Measurements from ENCODE around the gene LIG3.
"Not testable (repeated sequence)": the region's sequence is repeated elsewhere in the genome, so short reads cannot be mapped to it uniquely, and the experiment has no call there.

Gene LIG3

DNA sequence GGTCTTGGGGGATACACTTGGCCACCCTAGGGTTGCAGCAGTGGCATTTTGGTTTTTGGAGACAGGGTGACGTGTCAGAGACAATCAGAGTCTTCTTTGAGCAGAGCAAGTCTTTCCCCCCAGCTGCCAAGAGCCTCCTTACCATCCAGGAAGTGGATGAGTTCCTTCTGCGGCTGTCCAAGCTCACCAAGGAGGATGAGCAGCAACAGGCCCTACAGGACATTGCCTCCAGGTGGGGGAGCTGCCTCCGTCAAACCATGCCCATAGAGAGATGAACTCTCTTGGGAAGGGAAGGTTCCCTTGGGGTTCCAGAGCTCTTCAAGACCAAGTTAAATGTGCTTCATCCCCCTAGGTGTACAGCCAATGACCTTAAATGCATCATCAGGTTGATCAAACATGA lies 11.3 kb downstream of the LIG3 start:
- peaks cover 4% of the 10 kb centered on the region for H3K4me1 Mint-ChIP-seq
- peak overlapping the region; percentile 74 for H3K27ac Mint-ChIP-seq
- no peaks in the 10 kb centered on the region for H3K27me3 Mint-ChIP-seq
- H3K4me3 Mint-ChIP-seq = no peak overlapping the region
- H3K9me3 Mint-ChIP-seq = no peaks in the 10 kb centered on the region
- peaks cover 12% of the 10 kb centered on the region for H3K36me3 Mint-ChIP-seq

DNA sequence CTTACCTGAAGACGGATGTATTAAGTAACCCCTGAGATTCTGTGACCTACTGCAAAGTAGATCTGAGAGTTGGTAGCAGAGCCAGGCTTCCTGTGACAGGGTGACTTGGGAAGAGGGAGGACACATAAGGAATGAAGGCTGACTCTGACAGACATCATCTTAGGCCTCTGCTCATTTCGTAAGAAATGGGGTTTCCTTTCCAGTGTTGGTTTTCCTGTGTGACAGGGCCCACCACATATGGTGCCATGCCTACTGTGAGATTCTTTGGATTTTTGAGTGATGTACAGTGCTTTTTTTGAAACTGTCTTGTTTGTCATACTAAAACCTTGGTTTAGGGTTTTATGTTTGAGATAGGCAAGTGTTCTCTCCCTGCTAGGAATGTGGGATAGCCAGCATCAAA lies 12.7 kb downstream of the LIG3 start:
- H3K4me3 Mint-ChIP-seq = no peak overlapping the region
- H3K27me3 Mint-ChIP-seq = no peaks in the 10 kb centered on the region
- H3K4me1 Mint-ChIP-seq = peaks cover 5% of the 10 kb centered on the region
- peaks cover 12% of the 10 kb centered on the region for H3K36me3 Mint-ChIP-seq
- H3K9me3 Mint-ChIP-seq = no peaks in the 10 kb centered on the region
- H3K27ac Mint-ChIP-seq = no peak overlapping the region

DNA sequence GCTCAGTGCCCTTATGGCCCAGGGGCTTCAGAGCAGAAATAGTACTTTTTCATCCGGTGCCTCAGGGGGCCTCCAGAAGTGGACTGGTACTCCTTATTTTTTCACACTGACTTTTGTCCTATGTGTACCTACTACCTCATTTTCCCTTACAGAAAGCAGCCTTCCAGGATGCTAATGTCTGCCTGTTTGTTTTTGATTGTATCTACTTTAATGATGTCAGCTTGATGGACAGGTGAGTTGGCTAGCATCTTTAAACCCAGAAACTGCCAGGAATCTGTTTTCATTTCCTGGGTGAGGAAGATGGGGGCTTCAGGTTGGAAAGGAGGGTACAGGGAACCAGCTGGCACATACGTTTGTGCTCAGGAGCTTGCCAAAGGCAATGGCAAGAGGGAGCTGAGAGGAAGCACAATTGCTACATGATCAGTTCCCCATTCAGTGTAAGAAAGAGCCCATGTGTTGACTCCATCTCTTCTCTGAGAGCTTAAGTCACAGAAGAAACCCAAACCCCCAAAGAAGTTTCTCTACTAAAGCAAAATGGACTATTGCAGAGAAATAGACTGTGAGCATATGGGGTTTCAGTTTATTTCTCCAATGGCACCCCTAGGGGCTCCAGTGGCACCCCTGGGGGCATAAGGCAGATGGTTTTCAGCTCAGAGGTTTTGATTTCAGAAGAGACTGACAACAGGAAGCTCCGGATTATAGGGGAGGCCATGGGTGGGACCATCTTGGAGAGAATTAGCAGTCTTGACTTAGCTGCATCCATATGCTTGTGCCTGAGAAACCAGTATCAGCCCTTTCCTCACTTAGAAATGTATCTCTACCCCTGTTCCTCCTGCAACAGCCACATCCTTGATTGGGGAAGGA lies 16.3 kb downstream of the LIG3 start:
- Mint-ChIP-seq H3K9me3 (no peaks in the 10 kb centered on the region), H3K27me3 (no peaks in the 10 kb centered on the region), H3K4me1 (peaks cover 5% of the 10 kb centered on the region), H3K4me3 (no peak overlapping the region), H3K36me3 (peaks cover 5% of the 10 kb centered on the region), H3K27ac (no peak overlapping the region)

DNA sequence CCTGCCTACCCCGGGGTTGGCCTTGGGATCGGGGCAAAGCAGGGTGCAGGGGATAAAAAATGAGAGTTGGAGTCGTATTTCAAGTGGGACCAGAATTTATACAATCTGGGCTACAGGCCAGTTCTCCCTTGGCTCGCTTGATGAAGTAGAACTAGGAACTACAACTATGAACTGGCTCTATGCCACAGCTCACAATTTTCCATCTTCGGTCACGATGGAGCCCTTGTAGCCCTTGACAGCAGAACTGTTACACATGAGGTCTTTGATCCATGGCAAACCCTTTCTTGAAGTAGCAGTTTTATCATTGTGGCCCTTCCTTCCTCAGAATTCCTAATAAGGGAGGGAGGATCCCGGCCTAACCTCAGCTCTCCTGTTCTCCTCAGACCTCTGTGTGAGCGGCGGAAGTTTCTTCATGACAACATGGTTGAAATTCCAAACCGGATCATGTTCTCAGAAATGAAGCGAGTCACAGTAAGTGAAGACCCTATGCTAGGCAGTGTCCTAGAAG lies 17.1 kb downstream of the LIG3 start:
- H3K9me3 Mint-ChIP-seq = no peaks in the 10 kb centered on the region
- H3K4me1 Mint-ChIP-seq = peaks cover 5% of the 10 kb centered on the region
- no peak overlapping the region for H3K4me3 Mint-ChIP-seq
- H3K27ac Mint-ChIP-seq = no peak overlapping the region
- no peaks in the 10 kb centered on the region for H3K27me3 Mint-ChIP-seq
- H3K36me3 Mint-ChIP-seq = peaks cover 6% of the 10 kb centered on the region

DNA sequence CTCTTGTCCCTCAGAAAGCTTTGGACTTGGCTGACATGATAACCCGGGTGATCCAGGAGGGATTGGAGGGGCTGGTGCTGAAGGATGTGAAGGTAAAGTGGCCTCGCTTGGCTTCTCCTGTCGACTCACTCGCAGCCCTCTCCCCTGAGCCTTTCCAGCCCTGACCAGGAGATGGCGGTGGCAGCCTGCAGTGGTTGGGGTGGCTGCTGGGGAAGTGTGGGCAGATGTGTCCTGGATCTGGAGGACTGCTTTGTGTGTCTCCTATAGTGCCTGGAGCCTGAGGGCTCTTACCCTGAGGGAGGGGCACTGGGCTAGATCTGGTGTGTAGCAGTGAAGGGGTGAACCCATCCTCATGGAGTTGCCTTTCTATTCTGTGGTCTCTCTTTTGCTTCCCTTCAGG lies 17.9 kb downstream of the LIG3 start:
- no peaks in the 10 kb centered on the region for H3K27me3 Mint-ChIP-seq
- peaks cover 5% of the 10 kb centered on the region for H3K36me3 Mint-ChIP-seq
- H3K4me3 Mint-ChIP-seq = no peak overlapping the region
- H3K9me3 Mint-ChIP-seq = no peaks in the 10 kb centered on the region
- peak overlapping the region; percentile 77 for H3K27ac Mint-ChIP-seq
- peaks cover 5% of the 10 kb centered on the region for H3K4me1 Mint-ChIP-seq

DNA sequence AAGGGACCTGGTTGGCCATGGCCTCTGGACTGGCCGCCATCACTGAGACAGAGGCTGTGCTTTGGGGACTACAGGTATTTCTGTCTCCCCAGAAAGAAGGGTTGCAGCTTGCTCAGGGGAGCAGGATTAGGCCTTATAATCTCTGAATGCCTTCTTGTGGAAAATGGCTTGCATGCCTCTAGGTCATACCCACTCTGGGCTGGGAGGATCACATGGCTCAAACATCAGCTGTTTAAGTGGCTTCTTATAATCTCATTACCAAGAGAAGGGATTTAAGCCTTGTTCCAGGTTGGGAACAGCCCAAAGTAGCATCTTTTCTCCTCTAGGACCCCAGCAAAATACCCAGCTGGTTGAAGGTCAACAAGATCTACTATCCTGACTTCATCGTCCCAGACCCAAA lies 19.1 kb downstream of the LIG3 start:
- H3K27me3 Mint-ChIP-seq = no peaks in the 10 kb centered on the region
- no peak overlapping the region for H3K27ac Mint-ChIP-seq
- H3K36me3 Mint-ChIP-seq = peaks cover 5% of the 10 kb centered on the region
- no peak overlapping the region for H3K4me3 Mint-ChIP-seq
- peaks cover 5% of the 10 kb centered on the region for H3K4me1 Mint-ChIP-seq
- H3K9me3 Mint-ChIP-seq = no peaks in the 10 kb centered on the region

DNA sequence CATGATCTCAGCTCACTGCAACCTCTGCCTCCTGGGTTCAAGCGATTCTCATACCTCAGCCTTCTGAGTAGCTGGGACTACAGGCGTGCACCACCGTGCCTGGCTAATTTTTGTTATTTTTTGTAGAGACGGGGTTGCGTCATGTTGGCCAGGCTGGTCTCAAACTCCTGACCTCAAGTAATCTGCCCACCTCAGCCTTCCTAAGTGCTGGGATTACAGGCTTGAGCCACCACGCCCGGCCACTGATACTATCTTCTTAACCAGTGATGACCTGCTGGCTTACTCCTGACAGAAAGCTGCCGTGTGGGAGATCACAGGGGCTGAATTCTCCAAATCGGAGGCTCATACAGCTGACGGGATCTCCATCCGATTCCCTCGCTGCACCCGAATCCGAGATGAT lies 20.7 kb downstream of the LIG3 start:
- not testable (repeated sequence) for H3K4me3 Mint-ChIP-seq, H3K4me1 Mint-ChIP-seq, H3K36me3 Mint-ChIP-seq, H3K27ac Mint-ChIP-seq, H3K9me3 Mint-ChIP-seq, H3K27me3 Mint-ChIP-seq

DNA sequence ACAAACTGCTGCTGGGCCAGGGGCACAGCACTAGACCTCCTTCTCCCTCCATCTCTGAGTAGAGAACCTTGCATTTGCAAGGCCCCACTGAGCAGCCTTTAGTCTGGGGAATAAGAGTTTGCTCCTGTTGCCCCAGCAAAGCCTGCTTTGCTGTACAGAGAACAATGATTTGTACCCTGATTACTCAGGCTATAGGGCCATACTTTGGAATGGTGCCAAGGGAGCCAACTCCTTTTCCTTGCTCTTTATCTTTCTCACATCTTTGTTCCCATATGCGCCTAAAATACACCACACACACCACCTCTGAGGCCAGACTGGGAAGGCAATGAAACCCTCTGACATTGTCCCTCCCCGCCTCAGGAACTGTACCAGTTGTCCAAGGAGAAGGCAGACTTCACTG lies 21.2 kb downstream of the LIG3 start:
- no peak overlapping the region for H3K27ac Mint-ChIP-seq

DNA sequence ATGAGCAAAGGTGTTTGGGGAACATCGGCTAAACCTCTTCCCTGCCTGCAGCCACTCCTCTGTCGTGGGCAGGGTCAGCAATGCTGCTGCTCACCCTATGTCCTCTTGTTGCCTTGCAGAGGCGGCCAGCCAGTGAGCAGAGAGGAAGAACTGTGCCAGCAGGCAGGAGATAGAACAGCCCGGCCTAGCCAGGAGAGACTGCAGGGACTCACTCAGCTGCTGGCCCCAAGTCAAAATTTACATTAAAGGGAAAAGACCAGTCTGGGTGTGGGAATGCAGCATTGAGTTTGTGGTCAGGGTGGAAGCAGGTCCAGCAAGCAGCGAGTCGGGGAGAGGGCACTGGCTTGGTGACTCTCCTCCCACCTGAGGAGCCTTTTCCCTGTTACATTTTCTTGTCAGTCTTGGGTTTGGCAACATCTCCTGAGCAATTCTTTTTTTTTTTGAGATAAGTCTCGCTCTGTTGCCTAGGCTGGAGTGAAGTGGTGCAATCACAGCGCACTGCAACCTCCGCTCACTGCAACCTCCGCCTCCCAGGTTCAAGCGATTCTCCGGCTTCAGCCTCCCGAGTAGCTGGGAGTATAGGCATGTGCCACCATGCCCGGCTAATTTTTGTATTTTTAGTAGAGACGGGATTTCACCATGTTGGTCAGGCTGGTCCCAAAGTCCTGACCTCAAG lies 22.7 kb downstream of the LIG3 start:
- no peak overlapping the region for H3K27ac Mint-ChIP-seq
- peaks cover 8% of the 10 kb centered on the region for H3K4me1 Mint-ChIP-seq
- no peaks in the 10 kb centered on the region for H3K27me3 Mint-ChIP-seq
- no peaks in the 10 kb centered on the region for H3K9me3 Mint-ChIP-seq
- H3K4me3 Mint-ChIP-seq = no peak overlapping the region
- peaks cover 9% of the 10 kb centered on the region for H3K36me3 Mint-ChIP-seq

More for the DNA sequence above, 21.2 kb downstream of the LIG3 start:
- no peaks in the 10 kb centered on the region for H3K9me3 Mint-ChIP-seq
- H3K27me3 Mint-ChIP-seq = no peaks in the 10 kb centered on the region
- peaks cover 5% of the 10 kb centered on the region for H3K36me3 Mint-ChIP-seq
- no peak overlapping the region for H3K4me3 Mint-ChIP-seq
- H3K4me1 Mint-ChIP-seq = peaks cover 5% of the 10 kb centered on the region

DNA sequence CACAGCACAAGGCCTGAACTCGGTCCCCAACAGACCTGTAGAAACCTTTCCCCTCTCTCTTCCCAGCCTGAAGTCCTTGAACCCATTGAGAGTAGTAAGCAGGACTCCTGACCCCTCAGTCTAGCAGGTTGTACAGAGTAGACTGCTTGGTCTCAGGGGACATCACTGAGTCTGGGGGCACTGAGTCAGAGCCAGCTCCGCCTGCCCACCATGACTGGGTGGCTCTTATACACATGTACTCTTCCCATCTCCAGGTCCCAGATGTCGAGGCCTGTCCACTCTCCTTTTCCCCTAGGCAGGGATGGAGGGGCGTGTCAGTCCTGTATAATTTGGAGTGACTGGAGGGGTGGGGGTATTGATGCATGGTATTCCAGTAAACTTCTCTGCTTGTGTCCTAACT lies 23.5 kb downstream of the LIG3 start:
- Mint-ChIP-seq H3K9me3 (no peaks in the 10 kb centered on the region), H3K4me1 (peaks cover 4% of the 10 kb centered on the region), H3K27ac (peak overlapping the region; percentile 55), H3K36me3 (peaks cover 9% of the 10 kb centered on the region), H3K4me3 (no peak overlapping the region), H3K27me3 (no peaks in the 10 kb centered on the region)

DNA sequence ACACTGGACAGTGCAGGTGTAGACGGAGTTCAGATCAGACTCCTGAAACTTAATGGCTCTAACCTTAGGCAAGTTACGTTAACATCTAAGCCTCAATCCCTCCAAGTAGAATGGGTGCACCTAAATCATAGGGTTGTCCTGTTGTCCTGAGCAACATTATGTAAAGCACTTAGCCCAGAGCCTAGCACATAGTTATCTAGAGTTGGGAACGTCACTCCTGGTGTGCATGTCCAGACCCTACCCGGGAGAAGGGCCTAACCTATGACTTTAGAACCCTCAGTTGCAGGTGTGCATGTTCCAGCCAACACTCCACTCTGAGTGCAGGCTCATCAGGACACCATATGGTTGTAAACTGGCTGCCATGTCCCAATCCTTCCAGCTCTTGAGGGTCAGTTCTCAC lies 26.0 kb downstream of the LIG3 start:
- H3K4me3 Mint-ChIP-seq = no peak overlapping the region
- H3K9me3 Mint-ChIP-seq = no peaks in the 10 kb centered on the region
- peaks cover 4% of the 10 kb centered on the region for H3K4me1 Mint-ChIP-seq
- no peak overlapping the region for H3K27ac Mint-ChIP-seq
- H3K27me3 Mint-ChIP-seq = no peaks in the 10 kb centered on the region
- peaks cover 8% of the 10 kb centered on the region for H3K36me3 Mint-ChIP-seq

DNA sequence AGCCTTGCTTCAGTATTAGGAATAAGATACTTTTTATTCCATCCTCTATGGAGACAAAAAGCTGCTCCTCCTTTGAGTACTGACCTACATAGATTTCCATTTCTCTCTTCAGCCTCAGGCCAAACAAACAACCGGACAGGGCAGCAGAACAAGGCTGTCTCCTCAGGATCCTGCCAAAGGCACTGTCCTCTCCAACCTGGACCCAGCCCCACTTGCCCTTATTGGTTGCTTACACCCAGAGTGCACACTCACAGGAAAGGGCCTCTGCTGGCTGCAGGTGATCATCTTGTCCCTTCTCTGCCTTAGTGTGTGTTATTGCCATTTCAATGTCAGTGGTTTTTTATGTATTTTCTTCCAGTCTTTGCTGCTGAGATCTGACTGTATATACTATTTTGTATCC lies 26.6 kb downstream of the LIG3 start:
- H3K9me3 Mint-ChIP-seq = no peaks in the 10 kb centered on the region
- peak overlapping the region; percentile 82 for H3K27ac Mint-ChIP-seq
- H3K27me3 Mint-ChIP-seq = no peaks in the 10 kb centered on the region
- H3K36me3 Mint-ChIP-seq = peaks cover 8% of the 10 kb centered on the region
- peaks cover 4% of the 10 kb centered on the region for H3K4me1 Mint-ChIP-seq
- H3K4me3 Mint-ChIP-seq = no peak overlapping the region

DNA sequence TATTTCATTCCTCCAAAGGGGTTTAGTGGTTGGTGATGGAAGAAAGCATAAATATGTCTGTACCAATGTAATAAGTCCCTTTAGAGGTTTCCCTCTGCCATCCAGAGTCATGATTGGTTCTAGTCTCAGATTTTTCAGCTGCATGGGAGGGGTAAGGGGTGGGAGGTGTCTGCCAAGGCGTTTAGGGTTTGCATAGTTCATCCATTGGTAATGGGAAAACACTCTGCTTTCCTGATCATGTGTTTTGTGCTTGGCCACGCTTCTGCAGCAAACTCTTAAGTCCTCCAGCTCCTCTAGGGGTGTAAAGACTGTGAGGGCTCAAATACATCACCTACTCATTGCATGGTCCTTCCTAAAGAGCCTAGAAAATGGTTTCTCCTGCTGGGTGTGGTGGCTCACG lies 29.8 kb downstream of the LIG3 start:
- no peak overlapping the region for H3K4me3 Mint-ChIP-seq
- no peaks in the 10 kb centered on the region for H3K27me3 Mint-ChIP-seq
- H3K4me1 Mint-ChIP-seq = peaks cover 4% of the 10 kb centered on the region
- H3K27ac Mint-ChIP-seq = no peak overlapping the region
- H3K36me3 Mint-ChIP-seq = peaks cover 6% of the 10 kb centered on the region
- no peaks in the 10 kb centered on the region for H3K9me3 Mint-ChIP-seq

DNA sequence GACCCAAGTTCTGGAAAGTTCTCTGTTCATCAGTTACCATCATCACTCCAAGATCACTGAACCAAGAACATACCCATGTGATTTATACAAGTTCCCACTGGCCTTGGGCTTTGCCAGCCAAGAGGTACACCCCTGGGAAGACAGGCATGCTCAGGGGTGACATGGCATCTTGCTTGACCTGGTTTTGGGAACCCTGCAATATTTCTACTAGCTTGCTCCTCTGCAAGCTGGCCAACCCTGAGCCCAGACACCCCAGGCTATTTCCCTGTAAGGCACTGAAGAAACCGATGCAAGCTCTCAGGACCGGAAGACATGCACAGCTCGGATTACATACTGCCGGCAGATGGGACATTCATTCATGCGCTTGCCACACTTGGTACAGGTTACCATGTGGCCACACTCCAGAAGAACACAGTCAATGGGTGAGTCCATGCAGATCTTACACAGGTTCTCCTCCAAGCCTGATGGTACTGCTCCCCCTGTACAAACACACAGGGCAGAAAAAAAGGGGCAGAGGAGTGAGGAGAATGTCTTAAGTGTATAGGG lies 31.4 kb downstream of the LIG3 start:
- Mint-ChIP-seq H3K27me3 (no peaks in the 10 kb centered on the region), H3K4me3 (no peak overlapping the region), H3K9me3 (no peaks in the 10 kb centered on the region), H3K4me1 (peaks cover 4% of the 10 kb centered on the region), H3K27ac (no peak overlapping the region), H3K36me3 (peaks cover 7% of the 10 kb centered on the region)

DNA sequence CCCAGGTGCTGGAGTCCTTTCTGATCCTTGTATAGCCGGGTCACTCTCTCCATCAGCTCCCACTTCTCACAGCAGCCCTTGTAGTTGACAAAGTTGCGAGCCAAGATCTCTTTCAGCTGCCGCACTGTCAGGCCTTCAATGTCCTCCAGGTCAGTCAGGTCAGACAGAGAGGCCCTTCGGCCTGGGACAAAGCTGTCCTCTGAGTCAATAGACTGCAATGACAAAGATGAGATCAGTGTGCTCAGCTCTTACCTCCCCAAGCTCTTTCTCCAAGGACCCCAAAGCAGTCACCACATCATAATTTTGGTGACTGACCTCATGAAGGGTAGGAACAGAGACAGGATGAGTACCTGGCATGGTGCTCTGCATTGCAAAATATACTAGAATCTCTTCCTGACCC lies 36.1 kb downstream of the LIG3 start:
- Mint-ChIP-seq H3K9me3 (no peaks in the 10 kb centered on the region), H3K36me3 (peaks cover 14% of the 10 kb centered on the region), H3K4me1 (peaks cover 24% of the 10 kb centered on the region), H3K27ac (no peak overlapping the region), H3K4me3 (no peak overlapping the region), H3K27me3 (no peaks in the 10 kb centered on the region)

DNA sequence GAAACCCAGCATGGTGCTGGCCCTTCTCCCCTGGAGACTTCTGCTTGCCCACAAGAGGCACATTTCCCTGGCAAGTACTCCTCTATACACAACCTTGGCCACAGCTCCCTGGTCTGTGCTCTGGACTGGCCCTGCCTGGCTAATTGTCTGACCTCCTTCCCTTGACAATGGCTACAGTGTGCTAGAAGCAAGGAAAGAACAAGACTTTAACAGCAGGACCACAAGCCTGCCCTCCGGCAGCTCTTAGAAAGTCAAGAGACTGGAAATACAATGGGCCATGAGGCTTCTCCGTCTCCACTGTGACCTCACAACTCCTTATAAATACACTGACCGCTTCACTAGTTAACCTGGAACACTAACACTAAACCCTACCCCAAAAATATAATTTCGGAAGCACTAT lies 36.7 kb downstream of the LIG3 start:
- Mint-ChIP-seq H3K27ac (peak overlapping the region; percentile 38), H3K9me3 (no peaks in the 10 kb centered on the region), H3K4me3 (no peak overlapping the region), H3K4me1 (peaks cover 30% of the 10 kb centered on the region), H3K36me3 (peaks cover 14% of the 10 kb centered on the region), H3K27me3 (no peaks in the 10 kb centered on the region)

Data from activated naive CD4-positive, alpha-beta T cell treated with anti-CD3 and anti-CD28 coated beads, Interleukin-2, amount 50 U/mL, for 24 hours (primary cell).